ENCODE results near the gene CLIP1. TPM values are rescaled to one million over a fixed set of nuclear protein-coding genes. Genes with fewer than 3 reads are reported as not detected.

The CLIP1 gene
- total and polyA plus RNA-seq, 12 donors, result 36.3 to 135 (median 97.9) TPM

GRCh38 chr12:122322501-122322900 lies 100.0 kb downstream of the CLIP1 start:
- Histone ChIP-seq H3K27me3 (no peaks in the 10 kb centered on the region), H3K9me3 (no peaks in the 10 kb centered on the region), H3K4me3 (no peak overlapping the region), H3K27ac (no peak overlapping the region), H3K4me1 (peaks cover 0 to 15% (median 10%) of the 10 kb centered on the region in 9 donors), H3K36me3 (peaks cover 0 to 98% (median 49%) of the 10 kb centered on the region in 9 donors)
- intact Hi-C loops (cut with DNase I), result no loop called here
- no peak for DNase-seq
- no peak for ATAC-seq
- no peak for TF ChIP-seq CTCF (IDR thresholded peaks at IDR 0.05)
- 78 to 86% methylated on average over 8 of the region's 8 CpGs for WGBS, 2 donors

- Histone ChIP-seq H3K36me3 (peaks cover 0 to 98% (median 40%) of the 10 kb centered on the region in 9 donors), H3K9me3 (no peaks in the 10 kb centered on the region), H3K27ac (peak overlapping the region in 8 of 10 donors; percentile 24 to 74 (median 56)), H3K4me1 (peaks cover 0 to 15% (median 10%) of the 10 kb centered on the region in 9 donors), H3K4me3 (no peak overlapping the region), H3K27me3 (no peaks in the 10 kb centered on the region)
- WGBS, 2 donors, result 76 to 77% methylated on average over 8 of the region's 8 CpGs
- TF ChIP-seq CTCF (IDR thresholded peaks at IDR 0.05), result no peak
- ATAC-seq, result peak; percentile 38 to 89 (median 74)
- DNase-seq, result peak in 1 of 2 donors; percentile 37
- intact Hi-C loops (cut with DNase I), result no loop called here
These were observed 103.6 kb downstream of the CLIP1 start for GRCh38 chr12:122318607-122319605.

DNA sequence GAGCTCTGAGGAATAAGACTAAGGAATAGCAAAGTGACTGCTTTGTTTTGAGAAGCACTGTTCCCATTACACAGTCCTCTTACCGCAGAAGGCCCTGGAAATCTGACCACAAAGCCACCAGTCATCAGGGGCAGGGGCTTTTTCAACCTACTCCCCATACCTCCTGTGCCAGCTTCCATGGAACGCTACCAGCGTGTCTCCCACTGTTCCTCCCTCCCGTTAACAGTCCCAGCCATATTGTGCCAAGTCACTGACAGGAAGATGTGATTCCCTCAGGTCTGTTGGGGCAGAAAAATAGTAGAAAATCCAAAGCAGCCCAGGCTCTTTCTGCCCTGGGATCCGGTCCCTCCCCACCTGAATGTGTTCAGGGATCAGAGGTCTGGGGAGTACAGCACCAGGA lies 109.5 kb downstream of the CLIP1 start:
- no peak for DNase-seq
- peaks cover 4 to 98% (median 42%) of the 10 kb centered on the region in 9 donors for H3K36me3 ChIP-seq
- ATAC-seq, result no peak

GRCh38 chr12:122311696-122312095 lies 110.8 kb downstream of the CLIP1 start:
- Histone ChIP-seq H3K36me3 (peaks cover 4 to 98% (median 36%) of the 10 kb centered on the region in 9 donors), H3K4me3 (no peak overlapping the region), H3K9me3 (no peaks in the 10 kb centered on the region), H3K4me1 (no peaks in the 10 kb centered on the region), H3K27ac (no peak overlapping the region), H3K27me3 (no peaks in the 10 kb centered on the region)
- WGBS, 2 donors, result 93% methylated on average over 5 of the region's 5 CpGs
- no peak for TF ChIP-seq CTCF (IDR thresholded peaks at IDR 0.05)
- intact Hi-C loops (cut with DNase I), result no loop called here
- DNase-seq (no peak), ATAC-seq (no peak)

More for the DNA sequence above, 109.5 kb downstream of the CLIP1 start:
- WGBS, 2 donors, result 94 to 95% methylated on average over 5 of the region's 5 CpGs
- Histone ChIP-seq H3K27me3 (no peaks in the 10 kb centered on the region), H3K27ac (no peak overlapping the region), H3K9me3 (no peaks in the 10 kb centered on the region), H3K4me1 (no peaks in the 10 kb centered on the region), H3K4me3 (no peak overlapping the region)
- intact Hi-C loops (cut with DNase I), result no loop called here
- TF ChIP-seq CTCF (IDR thresholded peaks at IDR 0.05), result no peak

Measured in heart right ventricle (tissue), 16 donors.